Smooth muscle cell (in vitro differentiated cells): Measurements from ENCODE around the gene MUC5B. TPM values are rescaled to one million over a fixed set of nuclear protein-coding genes. Genes with fewer than 3 reads are reported as not detected.
"Not testable (repeated sequence)": the region's sequence is repeated elsewhere in the genome, so short reads cannot be mapped to it uniquely, and the experiment has no call there.

Experiments used
- DNase-seq: peaks from one replicate; lab custom pipeline; 2025; ENCODE audit not compliant: unreplicated experiment; lab: John Stamatoyannopoulos, UW
- H2AFZ ChIP-seq: fragments of 200-600 bp; sonication (generic); 2 replicates; pipeline ENCODE4 v1.6.0; 2016; ENCODE audit warnings: antibody characterized with exemption, low read depth, mild to moderate bottlenecking
- H3F3A ChIP-seq: fragments of 200-600 bp; sonication (generic); 2 replicates; pipeline ENCODE4 v1.6.0; 2017; ENCODE audit warnings: antibody characterized with exemption, low read depth
- H3K27ac ChIP-seq: fragments of 200-600 bp; sonication (generic); 2 replicates; pipeline ENCODE4 v1.5.1; 2016; ENCODE audit warnings: low read depth, mild to moderate bottlenecking
- H3K27me3 ChIP-seq: fragments of 200-600 bp; sonication (generic); 2 replicates; pipeline ENCODE4 v1.6.1; 2016; ENCODE audit warnings: low read depth, mild to moderate bottlenecking
- H3K36me3 ChIP-seq: fragments of 200-600 bp; sonication (generic); 2 replicates; pipeline ENCODE4 v1.5.1; 2016; ENCODE audit warnings: low read depth
- H3K4me1 ChIP-seq: fragments of 200-600 bp; sonication (generic); 2 replicates; pipeline ENCODE4 v1.5.1; 2016; ENCODE audit warnings: low read depth
- H3K4me2 ChIP-seq: fragments of 200-600 bp; sonication (generic); 2 replicates; pipeline ENCODE4 v1.6.0; 2016; ENCODE audit warnings: mild to moderate bottlenecking
- H3K4me3 ChIP-seq: fragments of 200-600 bp; sonication (generic); 2 replicates; pipeline ENCODE4 v1.5.1; 2016; ENCODE audit warnings: mild to moderate bottlenecking
- H3K79me2 ChIP-seq: fragments of 200-600 bp; sonication (generic); 2 replicates; pipeline ENCODE4 v1.6.0; 2016; ENCODE audit warnings: low read depth, mild to moderate bottlenecking
- H3K9ac ChIP-seq: fragments of 200-600 bp; sonication (generic); 2 replicates; pipeline ENCODE4 v1.6.0; 2016; ENCODE audit warnings: low read depth
- H3K9me3 ChIP-seq: fragments of 200-600 bp; sonication (generic); replicated peaks from 2 replicates; pipeline ENCODE4 v1.5.1; 2016; ENCODE audit warnings: low read depth
- H4K20me1 ChIP-seq: fragments of 200-600 bp; sonication (generic); 2 replicates; pipeline ENCODE4 v1.6.0; 2016; ENCODE audit warnings: low read depth
- WGBS: methylation state at CpG from one replicate; pipeline ENCODE4 v1.1.7; 2016; ENCODE audit warnings: low lambda C conversion rate; 5-methylcytosine and 5-hydroxymethylcytosine counted together
- polyA plus RNA-seq: library from polyadenylated mRNA; unstranded; fragments of >200 nt; fragmentation: Nextera tagmentation; extraction: Ambion mirVana; gene quantifications from 2 replicates; pipeline ENCODE4 v1.2.1, GENCODE V29; 2016
- total RNA-seq: library from RNA; depleted of rRNA; stranded (reverse); fragments of >200 nt; gene quantifications from 2 replicates; pipeline ENCODE4 v1.2.3, GENCODE V29; 2014

MUC5B gene
- total and polyA plus RNA-seq, 2 experiments from 2014 or later, result not detected

GRCh38 chr11:1244557-1244956, 21.7 kb downstream of the MUC5B start:
- H3K4me1 ChIP-seq, H3K4me3 ChIP-seq, H3F3A ChIP-seq, H3K36me3 ChIP-seq, H3K9ac ChIP-seq, H3K9me3 ChIP-seq, H4K20me1 ChIP-seq, DNase-seq, H3K79me2 ChIP-seq, H3K27me3 ChIP-seq, H2AFZ ChIP-seq, H3K4me2 ChIP-seq, H3K27ac ChIP-seq: not testable (repeated sequence)
- WGBS, result 99% methylated on average over 9 of the region's 9 CpGs

GRCh38 chr11:1245717-1246116, 22.9 kb downstream of the MUC5B start:
- H3K27me3 ChIP-seq, H3F3A ChIP-seq, H3K4me3 ChIP-seq, H3K36me3 ChIP-seq, H4K20me1 ChIP-seq, H3K4me1 ChIP-seq, H2AFZ ChIP-seq, H3K4me2 ChIP-seq, H3K27ac ChIP-seq, H3K79me2 ChIP-seq, DNase-seq, H3K9me3 ChIP-seq, H3K9ac ChIP-seq: not testable (repeated sequence)
- WGBS, result 100% methylated on average over 7 of the region's 14 CpGs

- WGBS, result 93% methylated on average over 14 of the region's 14 CpGs
- not testable (repeated sequence) for H3K4me1 ChIP-seq, H3K79me2 ChIP-seq, H3K27ac ChIP-seq, H4K20me1 ChIP-seq, H3K27me3 ChIP-seq, H3K4me2 ChIP-seq, H3K4me3 ChIP-seq, H2AFZ ChIP-seq, H3F3A ChIP-seq, H3K9me3 ChIP-seq, H3K9ac ChIP-seq, H3K36me3 ChIP-seq, DNase-seq
These were observed 23.4 kb downstream of the MUC5B start for GRCh38 chr11:1246301-1246700.

- H3K9me3 ChIP-seq, H3K79me2 ChIP-seq, H3K36me3 ChIP-seq, H3F3A ChIP-seq, H3K27ac ChIP-seq, H3K4me2 ChIP-seq, H4K20me1 ChIP-seq, H3K4me1 ChIP-seq, DNase-seq, H3K27me3 ChIP-seq, H3K9ac ChIP-seq, H3K4me3 ChIP-seq, H2AFZ ChIP-seq: not testable (repeated sequence)
- WGBS, result 96% methylated on average over 11 of the region's 14 CpGs
These were observed 24.2 kb downstream of the MUC5B start for GRCh38 chr11:1247026-1247425.

GRCh38 chr11:1248951-1249350, 26.1 kb downstream of the MUC5B start:
- not testable (repeated sequence) for H4K20me1 ChIP-seq, H3K79me2 ChIP-seq, H3K4me3 ChIP-seq, H3K9ac ChIP-seq, H3K9me3 ChIP-seq, H2AFZ ChIP-seq, H3K4me2 ChIP-seq, H3F3A ChIP-seq, DNase-seq, H3K4me1 ChIP-seq, H3K27ac ChIP-seq, H3K27me3 ChIP-seq, H3K36me3 ChIP-seq
- 97% methylated on average over 11 of the region's 18 CpGs for WGBS

GRCh38 chr11:1250411-1250810, 27.5 kb downstream of the MUC5B start:
- not testable (repeated sequence) for H3K9ac ChIP-seq, H3K4me1 ChIP-seq, H3K79me2 ChIP-seq, H3K27me3 ChIP-seq, H3F3A ChIP-seq, H3K4me2 ChIP-seq, H4K20me1 ChIP-seq, DNase-seq, H3K27ac ChIP-seq, H3K4me3 ChIP-seq, H3K36me3 ChIP-seq, H3K9me3 ChIP-seq, H2AFZ ChIP-seq
- WGBS, result 91% methylated on average over 7 of the region's 12 CpGs
